Measurements from ENCODE around the gene LENG9. TPM values are rescaled to one million over a fixed set of nuclear protein-coding genes. Genes with fewer than 3 reads are reported as not detected.

The LENG9 gene
- total and polyA plus RNA-seq, 7 donors: 1.7 to 3.9 (median 3.3) TPM

- Histone ChIP-seq H3K4me3 (no peak overlapping the region), H3K4me1 (no peaks in the 10 kb centered on the region), H3K9me3 (no peaks in the 10 kb centered on the region), H3K36me3 (ENCODE audit: insufficient read depth in 1 of 2, low read depth in 1 of 2) (peaks cover 0 to 8% of the 10 kb centered on the region in 2 donors), H3K27ac (no peak overlapping the region), H3K27me3 (ENCODE audit: insufficient read depth in 3 of 3, low read length in 2 of 3) (peaks cover 0 to 8% (median 2%) of the 10 kb centered on the region in 3 donors)
- DNase-seq (no peak), ATAC-seq (peak in 2 of 4 donors; percentile 45 to 70)
- no peak for TF ChIP-seq CTCF (IDR thresholded peaks at IDR 0.05)
- intact Hi-C loops (cut with DNase I): no loop called here
- WGBS, 3 donors: 49 to 65% (median 61%) methylated on average over 10 of the region's 10 CpGs
Observed at GRCh38 chr19:54436628-54437252, 26.8 kb downstream of the LENG9 start.

GRCh38 chr19:54436031-54436523 lies 27.5 kb downstream of the LENG9 start:
- peaks cover 0 to 8% (median 5%) of the 10 kb centered on the region in 3 donors for H3K27me3 ChIP-seq (ENCODE audit: insufficient read depth in 3 of 3, low read length in 2 of 3)
- no peak overlapping the region for H3K4me3 ChIP-seq
- DNase-seq (no peak), ATAC-seq (peak in 3 of 4 donors; percentile 18 to 49 (median 38))
- no peaks in the 10 kb centered on the region for H3K9me3 ChIP-seq
- H3K4me1 ChIP-seq: no peaks in the 10 kb centered on the region
- intact Hi-C loops (cut with DNase I): no loop called here
- TF ChIP-seq CTCF (IDR thresholded peaks at IDR 0.05): no peak
- WGBS, 3 donors: 29 to 46% (median 43%) methylated on average over 14 to 15 of the region's 15 CpGs
- peaks cover 0 to 8% of the 10 kb centered on the region in 2 donors for H3K36me3 ChIP-seq (ENCODE audit: insufficient read depth in 1 of 2, low read depth in 1 of 2)
- no peak overlapping the region for H3K27ac ChIP-seq

DNA sequence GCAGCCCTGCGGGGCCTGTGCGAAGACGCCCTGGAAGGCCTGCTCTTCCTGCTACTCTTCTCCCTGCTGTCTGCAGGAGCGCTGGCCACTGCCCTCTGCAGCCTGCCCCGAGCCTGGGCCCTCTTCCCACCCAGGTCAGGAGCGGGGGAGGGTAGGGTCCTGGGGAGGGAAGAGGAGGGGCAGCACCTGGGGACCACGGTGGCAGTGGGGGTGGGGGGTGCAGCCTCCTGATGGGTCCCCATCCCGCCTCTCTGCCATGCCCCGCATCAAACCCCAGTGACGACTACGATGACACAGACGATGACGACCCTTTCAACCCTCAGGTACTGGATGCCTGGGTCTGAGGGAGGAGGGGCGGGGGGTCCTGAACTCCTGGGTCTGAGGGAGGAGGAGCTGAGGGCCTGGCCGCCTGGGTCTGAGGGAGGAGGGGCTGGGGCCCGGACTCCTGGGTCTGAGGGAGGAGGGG lies 28.0 kb downstream of the LENG9 start:
- H3K27ac ChIP-seq: no peak overlapping the region
- 26 to 44% (median 36%) methylated on average over 12 to 16 of the region's 16 CpGs for WGBS, 3 donors

DNA sequence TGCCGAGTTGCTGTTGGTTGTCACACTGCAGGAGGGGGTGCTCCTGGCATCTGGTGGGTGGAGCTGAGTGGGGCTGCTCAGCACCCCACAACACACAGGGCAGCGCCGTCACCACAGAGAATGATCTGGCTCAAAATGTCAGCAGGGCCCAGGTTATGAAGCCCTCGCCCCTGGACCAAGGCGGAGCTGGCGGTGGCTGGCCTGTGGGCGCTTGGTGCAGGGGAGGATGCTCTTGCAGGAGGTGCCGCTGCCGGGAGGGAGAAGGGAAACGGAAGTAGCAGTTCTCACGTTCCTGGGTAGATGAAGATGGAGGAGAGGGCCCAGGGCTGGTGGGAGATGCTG lies 28.7 kb downstream of the LENG9 start:
- 41 to 47% (median 46%) methylated on average over 11 of the region's 11 CpGs for WGBS, 3 donors
- no peak overlapping the region for H3K27ac ChIP-seq
- no peak overlapping the region for H3K4me3 ChIP-seq
- H3K9me3 ChIP-seq: no peaks in the 10 kb centered on the region
- no peaks in the 10 kb centered on the region for H3K36me3 ChIP-seq (ENCODE audit: insufficient read depth in 1 of 2, low read depth in 1 of 2)
- ATAC-seq: peak in 1 of 4 donors; percentile 11
- H3K4me1 ChIP-seq: no peaks in the 10 kb centered on the region
- no peak for TF ChIP-seq CTCF (IDR thresholded peaks at IDR 0.05)
- H3K27me3 ChIP-seq (ENCODE audit: insufficient read depth in 3 of 3, low read length in 2 of 3): peaks cover 0 to 12% (median 10%) of the 10 kb centered on the region in 3 donors
- intact Hi-C loops (cut with DNase I): no loop called here
- DNase-seq: no peak

More for the DNA sequence above, 28.0 kb downstream of the LENG9 start:
- H3K4me1 ChIP-seq: no peaks in the 10 kb centered on the region
- no peak overlapping the region for H3K4me3 ChIP-seq
- no peak for TF ChIP-seq CTCF (IDR thresholded peaks at IDR 0.05)
- no peaks in the 10 kb centered on the region for H3K9me3 ChIP-seq
- peak; percentile 5 to 23 (median 21) for ATAC-seq
- intact Hi-C loops (cut with DNase I): no loop called here
- no peak for DNase-seq
- H3K36me3 ChIP-seq (ENCODE audit: insufficient read depth in 1 of 2, low read depth in 1 of 2): peaks cover 0 to 6% of the 10 kb centered on the region in 2 donors
- peaks cover 0 to 8% (median 6%) of the 10 kb centered on the region in 3 donors for H3K27me3 ChIP-seq (ENCODE audit: insufficient read depth in 3 of 3, low read length in 2 of 3)

All from psoas muscle (tissue), 8 donors.